Heart left ventricle (tissue), 16 donors: ENCODE data around the gene ATP5F1E. TPM values are rescaled to one million over a fixed set of nuclear protein-coding genes. Genes with fewer than 3 reads are reported as not detected.
"Not testable (repeated sequence)": the region's sequence is repeated elsewhere in the genome, so short reads cannot be mapped to it uniquely, and the experiment has no call there.

Experiments
- ATAC-seq, 4 donors: fragments of 200-7000 bp; cut with Tn5 transposase; one replicate each; pipeline ENCODE4 v1.9.1; 2020 to 2022; ENCODE audit warnings: moderate library complexity in 4 of 4, mild to moderate bottlenecking in 3 of 4, moderate number of reproducible peaks in 1 of 4
- DNase-seq, 5 donors: peaks; one replicate each; pipeline ENCODE4 v3.0.0-alpha.2; 2020
- H3K27ac ChIP-seq, 12 donors: fragments of 200-600 bp; sonication (generic) in 4 of 12; one replicate each; pipeline versions ENCODE4 v1.5.0 to v1.8.0; 2016 to 2022; ENCODE audit warnings: mild to moderate bottlenecking in 2 of 12
- H3K27me3 ChIP-seq, 9 donors: fragments of 200-600 bp; sonication (generic) in 2 of 9; one replicate each; pipeline versions ENCODE4 v1.5.1 to v1.8.0; 2016 to 2022; ENCODE audit warnings: mild to moderate bottlenecking in 3 of 9
- H3K36me3 ChIP-seq, 9 donors: fragments of 200-600 bp; sonication (generic) in 2 of 9; one replicate each; pipeline versions ENCODE4 v1.5.0 to v1.8.0; 2018 to 2022; ENCODE audit warnings: mild to moderate bottlenecking in 2 of 9
- H3K4me1 ChIP-seq, 12 donors: fragments of 200-600 bp; sonication (generic) in 4 of 12; one replicate each; pipeline versions ENCODE4 v1.5.0 to v1.8.0; 2016 to 2022; ENCODE audit warnings: mild to moderate bottlenecking in 3 of 12
- H3K4me3 ChIP-seq, 12 donors: fragments of 200-600 bp; sonication (generic) in 4 of 12; one replicate each; pipeline versions ENCODE4 v1.5.0 to v1.8.0; 2017 to 2022; ENCODE audit warnings: mild to moderate bottlenecking in 9 of 12, moderate library complexity in 4 of 12
- H3K9me3 ChIP-seq, 12 donors: fragments of 200-600 bp; sonication (generic) in 4 of 12; one replicate each; pipeline versions ENCODE4 v1.5.0 to v1.8.0; 2016 to 2022; ENCODE audit warnings: mild to moderate bottlenecking in 1 of 12
- POLR2A ChIP-seq, 2 donors: fragments of 450-650 bp; IDR thresholded peaks; one replicate each; pipeline ENCODE4 v1.6.1; 2017; ENCODE audit warnings: antibody characterized with exemption in 2 of 2, mild to moderate bottlenecking in 2 of 2, moderate library complexity in 2 of 2
- WGBS, 4 donors: extraction: QIAGEN DNeasy Blood & Tissue Kit in 2 of 4; methylation state at CpG; one replicate each; pipeline versions ENCODE4 v1.1.5 to v1.1.7; 2013 to 2018; 5-methylcytosine and 5-hydroxymethylcytosine counted together
- intact Hi-C, 10 donors: fragments of 100-400 bp; cut with DNase I; formaldehyde crosslinking; loops; one replicate each; pipeline versions ENCODE4 v1.11.1 to v1.14.2; 2022
- polyA plus RNA-seq, 2 donors: library from polyadenylated mRNA; stranded (reverse); fragments of 200-250 nt; gene quantifications; one replicate each; pipeline ENCODE4 v1.2.3, GENCODE V29; 2013
- total RNA-seq, 9 donors: library from RNA; depleted of rRNA in 2 of 9; stranded (reverse); fragments of >200 nt in 2 of 9; fragmentation: NEBNext Ultra II Directional in 3 of 9; extraction: Animal tissue kit (Norgen Biotek cat#: 25700) in 3 of 9; gene quantifications; one replicate each; pipeline versions ENCODE4 v1.1.0 to v1.2.4, GENCODE V29; 2016 to 2023
- TF ChIP-seq, protein P1 (sequence below), 12 donors: fragments of 200-600 bp; sonication (generic) in 4 of 12; IDR thresholded peaks; one replicate each; pipeline versions ENCODE4 v1.5.0 to v1.8.0; 2018 to 2022; ENCODE audit warnings: antibody characterized with exemption in 12 of 12, mild to moderate bottlenecking in 5 of 12
- donor health status: ischemic (EF 13 %, LVEDD 7.1; RV severe dilation, severe dysfunction).
- donor health status: healthy with polysubstance abuse.
- donor health status: DM: no; HTN: yes; CAD: no.
- donor health status: DM: no; HTN: no; CAD: no.
- donor health status: ischemic (EF 25% LVEDD 6.9; RV normal size, moderate dysfunction).
- donor health status: ischemic (EF 25% LVEDD 5.7; RV mildly dilated, moderate dysfunction).
- donor health status: healthy.
- donor health status: DM: yes; HTN: yes; CAD: no.
- donor health status: ischemic (EF 35%, LVEDD 5.7; RV mildly dilated, moderate dysfunction).
- donor health status: nonischemic (EF 11% LVEDD 7.7; RV severe dilation, severe dysfunction).
- donor health status: DM: yes; HTN: yes; CAD: no.
- donor health status: PGD.
- donor health status: ischemic (EF 29% LVEDD 5.4; RV normal size, mild dysfunction).
- donor health status: nonischemic (EF 23%, LVEDD 6.1; RV moderate dilation, normal function).

Gene ATP5F1E
- total and polyA plus RNA-seq, 11 donors = 38.5 to 153 (median 116) TPM

DNA sequence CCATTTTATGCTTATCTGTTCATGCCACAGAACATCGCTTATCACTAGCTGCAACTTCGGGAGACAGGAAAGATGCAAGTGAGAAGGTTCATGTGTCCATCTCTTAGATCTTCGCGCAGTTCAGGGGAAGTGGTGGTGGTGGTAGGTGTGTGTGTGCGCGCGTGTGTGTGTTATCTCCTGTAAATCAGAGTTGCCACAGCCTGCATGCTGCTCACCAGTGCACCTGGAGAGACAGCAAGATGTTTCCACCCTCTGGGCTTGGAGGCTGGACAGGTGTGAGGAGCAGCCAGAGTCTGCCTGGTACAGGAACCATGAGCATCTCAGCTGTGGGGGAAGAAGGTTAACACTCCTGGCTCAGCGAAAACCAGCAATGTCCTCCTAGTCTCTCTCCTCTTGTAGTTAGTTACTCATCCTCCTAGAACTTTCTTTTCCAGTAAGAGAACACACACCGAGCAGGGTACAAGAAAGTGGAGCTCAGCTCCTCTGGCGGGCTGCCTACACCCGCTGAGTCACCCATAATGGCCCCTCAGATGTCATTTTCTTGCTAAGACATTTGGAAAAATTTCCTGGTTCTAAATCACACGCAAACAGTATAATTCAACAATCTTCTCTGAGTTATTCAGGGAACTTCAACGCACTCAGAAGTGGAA is 18.1 kb downstream of the ATP5F1E start:
- Histone ChIP-seq H3K36me3 (no peaks in the 10 kb centered on the region), H3K4me3 (no peak overlapping the region), H3K27ac (peak overlapping the region in 5 of 12 donors; percentile 4 to 72 (median 29)), H3K4me1 (peaks cover 0 to 60% (median 31%) of the 10 kb centered on the region in 12 donors), H3K27me3 (no peaks in the 10 kb centered on the region), H3K9me3 (no peaks in the 10 kb centered on the region)
- TF ChIP-seq, protein P1, sequence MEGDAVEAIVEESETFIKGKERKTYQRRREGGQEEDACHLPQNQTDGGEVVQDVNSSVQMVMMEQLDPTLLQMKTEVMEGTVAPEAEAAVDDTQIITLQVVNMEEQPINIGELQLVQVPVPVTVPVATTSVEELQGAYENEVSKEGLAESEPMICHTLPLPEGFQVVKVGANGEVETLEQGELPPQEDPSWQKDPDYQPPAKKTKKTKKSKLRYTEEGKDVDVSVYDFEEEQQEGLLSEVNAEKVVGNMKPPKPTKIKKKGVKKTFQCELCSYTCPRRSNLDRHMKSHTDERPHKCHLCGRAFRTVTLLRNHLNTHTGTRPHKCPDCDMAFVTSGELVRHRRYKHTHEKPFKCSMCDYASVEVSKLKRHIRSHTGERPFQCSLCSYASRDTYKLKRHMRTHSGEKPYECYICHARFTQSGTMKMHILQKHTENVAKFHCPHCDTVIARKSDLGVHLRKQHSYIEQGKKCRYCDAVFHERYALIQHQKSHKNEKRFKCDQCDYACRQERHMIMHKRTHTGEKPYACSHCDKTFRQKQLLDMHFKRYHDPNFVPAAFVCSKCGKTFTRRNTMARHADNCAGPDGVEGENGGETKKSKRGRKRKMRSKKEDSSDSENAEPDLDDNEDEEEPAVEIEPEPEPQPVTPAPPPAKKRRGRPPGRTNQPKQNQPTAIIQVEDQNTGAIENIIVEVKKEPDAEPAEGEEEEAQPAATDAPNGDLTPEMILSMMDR (IDR thresholded peaks at IDR 0.05) = no peak
- no peak for TF ChIP-seq POLR2A (IDR thresholded peaks at IDR 0.05)
- ATAC-seq (peak in 1 of 4 donors; percentile 16), DNase-seq (no peak)
- intact Hi-C loops = no loop called here
- WGBS, 4 donors = 73 to 79% (median 76%) methylated on average over 13 of the region's 13 CpGs

DNA sequence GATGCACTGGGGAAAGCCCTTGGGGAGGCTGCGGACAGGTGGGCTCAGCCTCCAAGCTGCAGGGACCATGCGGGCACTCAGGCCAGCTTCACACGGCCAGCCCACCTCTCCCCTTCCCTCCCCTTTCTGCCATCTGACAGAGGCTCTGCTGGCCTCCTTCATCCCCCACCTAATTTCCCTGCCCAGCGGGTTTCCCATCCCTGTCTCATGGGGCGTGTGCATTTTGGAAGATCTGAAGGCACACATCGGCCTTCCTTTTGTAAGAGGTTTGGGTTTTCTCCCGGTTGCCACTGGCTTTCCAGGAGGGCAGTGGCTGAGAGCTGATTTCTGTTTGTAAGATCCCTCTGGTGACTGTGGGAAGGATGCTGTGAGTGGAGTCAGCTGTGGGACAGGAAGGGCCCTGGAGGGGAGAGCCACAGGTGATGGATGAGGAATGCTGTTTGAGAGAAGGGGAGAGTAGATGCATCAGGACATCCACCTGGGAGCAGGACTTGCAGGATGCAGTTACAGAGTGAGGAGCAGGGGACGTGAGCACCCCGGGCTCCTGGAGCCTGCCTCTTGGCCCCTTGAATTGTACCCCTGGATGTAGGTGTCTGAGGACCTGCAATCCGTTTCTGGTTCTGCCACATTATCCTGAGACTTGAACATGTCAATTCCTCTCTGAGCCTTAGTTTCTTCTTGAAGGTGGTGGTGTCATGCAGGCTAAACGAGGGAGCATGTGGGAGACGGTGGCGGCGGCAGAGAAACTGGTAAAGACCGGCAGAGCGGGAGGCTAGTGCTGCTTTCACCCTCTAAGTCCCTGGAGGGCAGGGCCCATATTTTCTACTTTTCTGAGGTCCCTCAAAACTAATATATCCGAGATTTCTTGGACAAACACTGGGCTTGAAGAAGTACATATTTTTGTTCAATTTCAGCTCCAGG is 18.8 kb downstream of the ATP5F1E start:
- Histone ChIP-seq H3K4me1 (peaks cover 0 to 62% (median 31%) of the 10 kb centered on the region in 12 donors), H3K4me3 (no peak overlapping the region), H3K9me3 (no peaks in the 10 kb centered on the region), H3K27me3 (no peaks in the 10 kb centered on the region), H3K27ac (no peak overlapping the region), H3K36me3 (no peaks in the 10 kb centered on the region)
- intact Hi-C loops = no loop called here
- TF ChIP-seq, protein P1 (IDR thresholded peaks at IDR 0.05) = no peak
- no peak for TF ChIP-seq POLR2A (IDR thresholded peaks at IDR 0.05)
- ATAC-seq (no peak), DNase-seq (no peak)
- WGBS, 4 donors = 92 to 97% (median 93%) methylated on average over 17 of the region's 17 CpGs

DNA sequence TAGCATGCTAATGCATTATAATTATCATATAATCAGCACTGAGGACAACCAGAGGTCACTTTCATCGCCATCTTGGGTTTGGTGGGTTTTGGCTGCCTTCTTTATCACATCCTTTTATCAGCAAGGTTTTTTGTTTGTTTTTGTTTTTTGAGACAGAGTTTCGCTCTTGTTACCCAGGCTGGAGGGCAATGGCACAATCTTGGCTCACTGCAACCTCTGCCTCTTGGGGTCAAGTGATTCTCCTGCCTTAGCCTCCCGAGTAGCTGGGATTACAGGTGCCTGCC is 20.3 kb downstream of the ATP5F1E start:
- Histone ChIP-seq H3K4me1 (peaks cover 0 to 61% (median 34%) of the 10 kb centered on the region in 12 donors), H3K4me3 (peak overlapping the region in 2 of 12 donors; percentile 8 to 24), H3K27ac (peak overlapping the region in 6 of 12 donors; percentile 25 to 86 (median 69))
- ATAC-seq, H3K36me3 ChIP-seq, H3K27me3 ChIP-seq, intact Hi-C loops, DNase-seq, H3K9me3 ChIP-seq: not testable (repeated sequence)
- WGBS, 4 donors = 91 to 93% (median 92%) methylated on average over 3 of the region's 3 CpGs

DNA sequence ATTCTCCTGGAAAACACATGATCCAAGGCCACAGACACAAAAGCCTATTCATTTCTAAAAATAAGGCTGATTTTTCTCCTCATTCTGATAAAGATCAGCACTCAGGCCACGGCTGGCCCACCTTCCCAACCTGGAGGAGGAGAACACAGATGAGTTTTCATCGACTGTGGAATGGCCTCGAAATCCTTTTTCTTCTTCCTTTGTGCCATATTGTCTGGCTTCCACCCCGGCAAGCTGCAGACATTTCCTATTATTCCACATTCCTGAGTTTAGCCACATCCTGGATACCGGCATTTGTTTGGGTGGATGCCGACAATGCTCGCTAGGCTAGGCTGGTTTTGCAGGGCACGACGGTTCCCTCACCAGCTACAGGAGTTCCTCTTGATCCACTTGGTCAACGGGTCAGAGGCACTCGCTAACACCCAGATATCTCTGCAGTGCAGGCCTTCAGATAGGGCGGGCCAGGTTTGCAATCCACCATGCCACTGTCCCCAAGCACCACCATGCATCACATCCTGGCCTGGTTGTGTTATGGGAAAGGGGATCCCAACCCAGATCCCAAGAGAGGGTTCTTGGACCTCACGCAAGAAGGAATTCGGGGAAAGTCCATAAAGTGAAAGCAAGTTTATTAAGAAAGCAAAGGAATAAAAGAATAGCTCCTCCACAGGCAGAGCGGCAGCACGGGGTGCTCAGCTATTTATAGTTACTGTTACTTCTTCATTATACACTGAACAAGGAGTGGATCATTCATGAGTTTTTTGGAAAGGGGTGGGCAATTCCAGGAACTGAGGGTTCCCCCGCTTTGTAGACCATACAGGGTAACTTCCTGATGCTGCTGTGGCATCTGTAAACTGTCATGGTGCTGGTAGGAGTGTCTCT is 20.9 kb downstream of the ATP5F1E start:
- no peaks in the 10 kb centered on the region for H3K9me3 ChIP-seq
- 45 to 60% (median 54%) methylated on average over 16 to 17 of the region's 17 CpGs for WGBS, 4 donors
- intact Hi-C loops = no loop called here
- peak overlapping the region in 6 of 12 donors; percentile 8 to 36 (median 12) for H3K4me3 ChIP-seq
- peak overlapping the region in 11 of 12 donors; percentile 2 to 86 (median 33) for H3K27ac ChIP-seq
- H3K36me3 ChIP-seq = no peaks in the 10 kb centered on the region
- no peak for TF ChIP-seq POLR2A (IDR thresholded peaks at IDR 0.05)
- TF ChIP-seq, protein P1 (IDR thresholded peaks at IDR 0.05) = no peak
- peaks cover 0 to 58% (median 32%) of the 10 kb centered on the region in 12 donors for H3K4me1 ChIP-seq
- DNase-seq (peak in 4 of 5 donors; percentile 36 to 56 (median 40)), ATAC-seq (peak in 1 of 4 donors; percentile 17)
- H3K27me3 ChIP-seq = no peaks in the 10 kb centered on the region
